Gastroesophageal sphincter (tissue), 3 donors: Measurements from ENCODE around the gene KIAA1210.

Experiments used
- EP300 ChIP-seq: sonication (generic); formaldehyde crosslinking; IDR thresholded peaks from one replicate; pipeline ENCODE4 v1.6.1; 2017; ENCODE audit warnings: antibody characterized with exemption, mild to moderate bottlenecking
- POLR2A ChIP-seq, 2 donors: fragments of 450-650 bp; IDR thresholded peaks; one replicate each; pipeline ENCODE4 v1.6.1; 2017; ENCODE audit warnings: antibody characterized with exemption in 2 of 2, mild to moderate bottlenecking in 2 of 2, moderate library complexity in 1 of 2
- POLR2AphosphoS5 ChIP-seq: sonication (generic); formaldehyde crosslinking; IDR thresholded peaks from one replicate; pipeline ENCODE4 v1.6.1; 2017; ENCODE audit warnings: antibody characterized with exemption
- TF ChIP-seq, protein P1 (sequence below), 4 experiments: fragments of 200-600 bp in 2 of 4; fragments of 450-650 bp in 2 of 4; sonication (generic) in 1 of 4; IDR thresholded peaks; one replicate each; pipeline ENCODE4 v1.5.1; 2017 to 2019; ENCODE audit warnings: antibody characterized with exemption in 4 of 4, mild to moderate bottlenecking in 2 of 4, moderate library complexity in 2 of 4

DNA sequence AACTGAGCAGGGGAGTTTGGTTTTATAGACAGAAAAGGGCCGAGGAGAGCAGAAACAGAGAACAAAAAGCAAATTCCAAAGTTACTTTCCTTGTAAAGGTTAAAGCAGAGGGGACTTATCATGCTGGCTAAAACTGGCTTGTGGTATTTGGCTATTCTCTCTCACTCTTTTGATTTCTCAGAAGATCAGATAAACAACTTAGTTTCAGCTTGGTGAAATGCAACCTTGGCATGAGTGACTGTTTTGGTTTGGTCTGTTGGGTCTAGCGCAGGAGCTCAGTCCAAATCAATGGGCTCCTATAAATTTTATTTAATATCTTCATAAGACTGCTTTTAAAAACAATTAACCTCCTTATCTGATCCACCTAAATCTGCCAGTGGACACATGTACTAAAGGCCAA lies 47.3 kb upstream of the KIAA1210 start:
- TF ChIP-seq POLR2AphosphoS5: no peak
- TF ChIP-seq, protein P1, sequence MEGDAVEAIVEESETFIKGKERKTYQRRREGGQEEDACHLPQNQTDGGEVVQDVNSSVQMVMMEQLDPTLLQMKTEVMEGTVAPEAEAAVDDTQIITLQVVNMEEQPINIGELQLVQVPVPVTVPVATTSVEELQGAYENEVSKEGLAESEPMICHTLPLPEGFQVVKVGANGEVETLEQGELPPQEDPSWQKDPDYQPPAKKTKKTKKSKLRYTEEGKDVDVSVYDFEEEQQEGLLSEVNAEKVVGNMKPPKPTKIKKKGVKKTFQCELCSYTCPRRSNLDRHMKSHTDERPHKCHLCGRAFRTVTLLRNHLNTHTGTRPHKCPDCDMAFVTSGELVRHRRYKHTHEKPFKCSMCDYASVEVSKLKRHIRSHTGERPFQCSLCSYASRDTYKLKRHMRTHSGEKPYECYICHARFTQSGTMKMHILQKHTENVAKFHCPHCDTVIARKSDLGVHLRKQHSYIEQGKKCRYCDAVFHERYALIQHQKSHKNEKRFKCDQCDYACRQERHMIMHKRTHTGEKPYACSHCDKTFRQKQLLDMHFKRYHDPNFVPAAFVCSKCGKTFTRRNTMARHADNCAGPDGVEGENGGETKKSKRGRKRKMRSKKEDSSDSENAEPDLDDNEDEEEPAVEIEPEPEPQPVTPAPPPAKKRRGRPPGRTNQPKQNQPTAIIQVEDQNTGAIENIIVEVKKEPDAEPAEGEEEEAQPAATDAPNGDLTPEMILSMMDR (IDR thresholded peaks at IDR 0.05): no peak
- no peak for TF ChIP-seq POLR2A (IDR thresholded peaks at IDR 0.05)
- no peak for TF ChIP-seq EP300
